Activated CD4-positive, CD25-positive, alpha-beta regulatory T cell treated with anti-CD3 and anti-CD28 coated beads, Interleukin-2, amount 50 U/mL, for 72 hours (primary cell): ENCODE data around the gene FARP2.
A peak's percentile ranks its signal among the peaks of the same experiment; 100 is the strongest.
"Not testable (repeated sequence)": the region's sequence is repeated elsewhere in the genome, so short reads cannot be mapped to it uniquely, and the experiment has no call there.

Experiments
- DNase-seq: peaks from one replicate; pipeline ENCODE4 v3.0.0; 2021

Gene FARP2

DNA sequence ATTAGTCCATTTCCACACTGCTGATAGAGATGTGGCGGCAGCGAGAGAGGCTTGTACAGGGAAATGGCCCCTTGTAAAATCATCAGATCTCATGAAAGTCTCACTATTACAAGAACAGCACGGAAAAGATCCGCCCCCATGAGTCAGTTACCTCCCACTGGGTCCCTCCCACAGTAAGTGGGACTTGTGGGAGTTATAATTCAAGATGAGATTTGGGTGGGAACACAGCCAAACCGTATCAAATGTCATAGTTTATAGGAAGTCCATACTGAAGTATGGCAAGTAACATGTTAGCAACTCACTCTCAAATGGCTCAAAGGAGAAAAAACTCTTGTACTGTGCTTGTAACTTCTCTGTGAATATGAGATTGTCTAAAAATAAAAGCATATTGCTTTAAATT, 56.1 kb downstream of the FARP2 start:
- DNase-seq, result no peak

DNA sequence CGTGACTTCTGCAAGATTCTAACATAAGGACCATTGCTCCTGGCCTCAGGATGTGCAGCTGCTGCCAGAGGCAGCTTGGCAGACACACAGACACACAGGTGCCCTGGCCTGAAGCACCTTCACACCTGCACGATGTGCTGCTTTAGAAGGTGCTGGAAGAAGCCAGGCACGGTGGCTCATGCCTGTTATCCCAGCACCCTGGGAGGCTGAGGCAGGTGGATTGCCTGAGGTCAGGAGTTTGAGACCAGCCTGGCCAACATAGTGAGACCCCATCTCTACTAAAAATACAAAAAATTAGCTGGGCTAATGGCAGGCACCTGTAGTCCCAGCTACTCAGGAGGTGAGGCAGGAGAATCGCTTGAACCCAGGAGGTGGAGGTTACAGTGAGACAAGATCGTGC, 57.4 kb downstream of the FARP2 start:
- not testable (repeated sequence) for DNase-seq

- no peak for DNase-seq
Observed at GRCh38 chr2:241413929-241414580, 58.0 kb downstream of the FARP2 start.

DNA sequence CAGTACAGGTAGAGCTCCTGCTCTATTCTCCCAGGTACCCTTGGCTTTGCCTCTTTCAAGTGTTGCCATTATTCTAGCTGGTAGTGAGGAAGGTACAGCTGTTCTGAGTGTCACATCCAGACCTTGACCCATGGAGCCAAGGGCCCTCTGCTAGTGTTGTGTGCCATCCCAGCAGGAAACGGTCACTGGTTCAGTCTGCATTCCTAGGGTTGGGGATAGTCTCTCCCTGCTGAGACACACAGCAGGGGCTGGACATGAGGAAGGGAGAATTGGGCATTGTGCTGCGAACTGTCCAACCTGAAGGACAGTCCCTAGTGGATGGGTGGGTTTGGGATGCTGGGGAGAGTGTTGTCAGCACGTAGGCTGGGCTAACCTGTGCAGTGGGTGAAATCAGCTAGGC, 59.1 kb downstream of the FARP2 start:
- DNase-seq, result no peak

DNA sequence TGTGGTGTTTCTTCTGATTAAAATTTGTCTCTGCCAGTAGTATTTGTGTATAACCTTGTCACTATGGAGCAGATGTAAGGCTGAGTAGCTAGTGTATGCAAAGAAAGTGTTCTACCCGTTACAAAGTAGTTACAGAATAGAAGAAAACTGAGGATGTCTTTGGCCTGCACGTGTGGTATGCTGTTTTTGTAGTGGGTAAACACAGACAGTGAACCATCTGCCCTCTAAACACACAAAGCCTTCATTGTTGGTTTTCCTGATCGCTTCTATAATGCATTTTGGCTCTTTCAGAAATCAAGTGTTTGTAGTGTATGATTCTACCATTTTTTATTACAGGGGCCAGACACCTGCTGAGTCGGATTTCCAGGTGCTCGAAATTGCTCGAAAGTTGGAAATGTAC, 61.5 kb downstream of the FARP2 start:
- no peak for DNase-seq

GRCh38 chr2:241421330-241421729, 65.2 kb downstream of the FARP2 start:
- DNase-seq, result no peak

DNA sequence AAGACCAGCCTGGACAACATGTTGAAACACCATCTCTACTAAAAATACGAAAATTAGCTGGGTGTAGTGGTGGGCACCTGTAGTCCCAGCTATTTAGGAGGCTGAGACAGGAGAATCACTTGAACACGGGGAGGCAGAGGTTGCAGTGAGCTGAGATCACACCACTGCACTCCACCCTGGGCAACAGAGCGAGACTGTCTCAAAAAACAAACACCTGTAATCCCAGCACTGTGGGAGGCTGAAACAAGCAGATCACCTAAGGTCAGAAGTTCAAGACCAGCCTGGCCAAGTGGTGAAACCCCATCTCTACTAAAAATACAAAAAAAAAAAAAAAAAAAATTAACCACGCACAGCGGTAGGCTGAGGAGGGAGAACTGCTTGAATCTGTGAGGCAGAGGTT, 65.9 kb downstream of the FARP2 start:
- not testable (repeated sequence) for DNase-seq

DNA sequence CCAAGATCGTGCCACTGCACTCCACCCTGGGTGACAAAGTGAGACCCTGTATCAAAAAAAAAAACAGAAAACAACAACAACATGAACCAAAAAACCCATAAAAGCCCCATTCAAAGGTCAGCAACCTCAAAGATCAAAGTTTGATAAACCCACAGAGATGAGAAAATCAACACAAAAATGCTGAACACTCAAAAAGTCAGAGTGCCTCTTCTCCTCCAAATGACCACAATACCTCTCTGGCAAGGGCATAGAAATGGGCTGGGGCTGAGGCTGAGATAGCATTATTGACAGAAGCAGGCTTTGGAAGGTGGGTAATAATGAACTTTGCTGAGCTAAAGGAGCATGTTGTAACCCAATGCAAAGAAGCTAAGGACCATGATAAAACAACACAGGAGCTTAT, 66.3 kb downstream of the FARP2 start:
- DNase-seq, result no peak

DNA sequence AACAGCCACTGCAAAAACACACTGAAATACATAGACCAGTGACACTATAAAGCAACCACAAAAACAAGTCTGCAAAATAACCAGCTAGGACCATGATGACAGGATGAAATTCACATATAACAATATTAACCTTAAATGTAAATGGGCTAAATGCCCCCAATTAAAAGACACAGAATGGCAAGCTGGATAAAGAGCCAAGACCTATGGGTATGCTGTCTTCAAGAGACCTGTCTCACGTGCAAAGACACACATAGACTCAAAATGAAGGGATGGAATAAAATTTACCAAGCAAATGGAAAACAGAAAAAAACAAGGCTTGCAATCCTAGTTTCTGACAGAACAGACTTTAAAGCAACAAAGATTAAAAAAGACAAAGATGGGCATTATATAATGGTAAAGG, 67.4 kb downstream of the FARP2 start:
- DNase-seq, result not testable (repeated sequence)

DNA sequence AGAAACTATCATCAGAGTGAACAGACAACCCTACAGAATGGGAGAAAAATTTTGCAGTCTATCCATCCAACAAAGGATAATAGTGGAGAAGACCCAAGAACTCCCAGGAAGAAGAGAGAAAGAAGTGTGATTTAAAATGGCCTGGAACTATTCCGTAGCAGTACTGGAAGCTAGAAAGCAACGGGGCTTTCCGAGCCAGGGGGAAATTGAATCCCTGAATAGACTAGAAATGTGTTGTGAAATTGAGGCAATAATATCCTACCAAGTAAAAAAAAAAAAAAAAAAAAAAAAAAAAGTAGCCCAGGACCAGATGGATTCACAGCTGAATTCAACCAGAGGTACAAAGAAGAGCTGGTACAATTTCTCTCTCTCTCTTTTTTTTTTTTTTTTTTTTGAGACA, 69.3 kb downstream of the FARP2 start:
- DNase-seq, result no peak

- no peak for DNase-seq
Observed at GRCh38 chr2:241430178-241430577, 74.1 kb downstream of the FARP2 start.

GRCh38 chr2:241432824-241433448, 76.9 kb downstream of the FARP2 start:
- DNase-seq, result no peak

DNA sequence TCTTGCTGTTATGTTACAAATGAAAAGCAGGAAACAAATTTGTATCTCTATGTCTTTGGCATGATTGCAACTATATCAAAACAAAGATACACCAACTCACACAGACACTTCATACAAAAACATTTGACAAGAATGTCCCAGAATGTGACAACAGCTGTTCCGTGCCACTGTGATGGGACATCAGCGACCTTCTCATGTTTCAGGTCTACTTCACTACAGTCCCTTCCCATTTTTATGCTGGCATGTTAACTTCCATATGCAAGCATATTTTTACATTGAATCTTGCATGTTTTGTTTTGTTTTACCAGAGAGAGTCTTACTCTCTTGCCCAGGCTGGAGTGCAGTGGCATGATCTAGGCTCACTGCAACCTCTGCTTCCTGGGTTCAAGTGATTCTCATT, 81.1 kb downstream of the FARP2 start:
- DNase-seq, result no peak

DNA sequence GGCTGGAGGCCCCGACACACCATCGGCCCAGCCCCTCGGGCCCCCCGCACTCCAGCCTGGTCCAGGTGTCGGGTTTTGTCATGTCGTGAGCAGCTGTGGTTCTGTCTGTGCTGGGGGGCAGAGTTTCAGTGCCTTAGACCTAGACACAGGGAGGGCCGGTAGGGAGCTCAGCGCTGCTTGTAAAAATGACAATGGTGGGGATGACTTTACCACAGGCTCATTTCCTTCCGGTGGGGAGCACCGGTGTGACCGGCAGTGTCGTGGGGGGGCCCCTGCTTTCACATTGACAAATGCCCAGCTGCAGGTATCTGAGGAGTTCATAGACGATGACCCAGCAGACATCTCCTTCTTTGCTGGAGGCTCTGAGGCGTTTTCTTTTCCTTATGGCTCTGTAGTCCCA, 85.4 kb downstream of the FARP2 start:
- DNase-seq, result no peak

GRCh38 chr2:241443486-241444223, 87.6 kb downstream of the FARP2 start:
- DNase-seq, result peak; percentile 83

DNA sequence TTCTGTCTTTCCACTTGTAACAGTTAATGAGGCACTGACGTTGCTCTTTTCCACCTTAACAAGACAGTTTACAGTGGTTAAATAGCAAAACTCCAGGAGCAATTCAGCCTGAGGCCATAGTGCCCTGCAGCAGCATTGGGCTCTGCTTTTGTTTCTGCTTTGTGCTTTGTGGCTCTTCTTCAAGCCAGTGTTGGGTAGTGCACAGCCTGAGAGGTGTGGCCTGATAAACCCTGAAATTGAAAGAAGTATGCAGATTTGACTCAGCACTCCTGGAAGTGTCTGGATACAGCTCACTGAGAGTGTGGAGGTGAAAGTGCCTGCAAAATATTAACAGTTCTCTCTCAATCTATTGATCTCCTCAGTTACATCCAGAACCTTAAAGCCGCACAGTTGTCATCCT, 89.3 kb downstream of the FARP2 start:
- no peak for DNase-seq

- not testable (repeated sequence) for DNase-seq
Observed at GRCh38 chr2:241450092-241450491, 94.0 kb downstream of the FARP2 start.

GRCh38 chr2:241451840-241452506, 95.9 kb downstream of the FARP2 start:
- DNase-seq, result no peak

DNA sequence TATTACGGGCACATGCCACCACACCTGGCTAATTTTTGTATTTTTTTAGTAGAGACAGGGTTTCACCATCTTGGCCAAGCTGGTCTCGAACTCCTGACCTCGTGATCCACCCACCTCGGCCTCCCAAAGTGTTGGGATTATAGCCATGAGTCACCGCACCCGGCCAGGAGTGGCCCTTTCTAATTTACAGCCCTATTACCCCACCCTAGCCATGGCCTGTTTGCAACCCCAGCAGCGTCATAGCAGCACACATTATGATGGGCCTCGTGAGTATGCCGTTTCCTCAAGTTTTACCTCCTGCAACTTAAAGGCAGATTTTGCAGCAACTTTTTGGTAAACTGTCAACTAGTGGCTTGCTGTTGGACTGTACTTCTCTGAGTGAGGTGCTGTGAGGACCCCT, 97.8 kb downstream of the FARP2 start:
- DNase-seq, result not testable (repeated sequence)

GRCh38 chr2:241454837-241455485, 98.9 kb downstream of the FARP2 start:
- DNase-seq, result no peak

- no peak for DNase-seq
Observed at GRCh38 chr2:241456546-241456945, 100.5 kb downstream of the FARP2 start.

GRCh38 chr2:241458687-241459086, 102.6 kb downstream of the FARP2 start:
- no peak for DNase-seq

DNA sequence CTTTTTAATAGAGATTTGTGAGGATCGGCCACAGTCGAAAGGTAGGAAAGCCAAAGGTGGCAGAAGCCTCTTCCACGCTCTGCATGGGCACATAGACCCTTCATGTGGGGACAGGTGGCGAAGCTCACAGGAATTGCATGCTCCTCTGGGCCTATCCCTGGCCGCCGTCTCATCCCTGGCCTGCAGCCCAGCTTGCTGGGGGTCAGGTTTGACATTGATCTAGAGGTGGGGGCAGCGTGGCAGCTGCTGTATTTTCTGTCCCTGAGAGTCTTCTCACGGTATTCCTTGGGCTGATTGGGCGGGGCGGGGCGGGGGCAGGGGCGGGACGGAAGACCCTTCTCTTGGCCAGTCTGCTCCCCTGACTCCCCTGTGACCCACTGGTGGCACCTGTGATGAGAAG, 103.4 kb downstream of the FARP2 start:
- no peak for DNase-seq
